Tibial nerve (tissue), 4 donors: Measurements from ENCODE around the gene HES4. TPM values are rescaled to one million over a fixed set of nuclear protein-coding genes. Genes with fewer than 3 reads are reported as not detected.
"Not testable (repeated sequence)": the region's sequence is repeated elsewhere in the genome, so short reads cannot be mapped to it uniquely, and the experiment has no call there.

Source experiments
- DNase-seq, 2 donors: peaks; one replicate each; pipeline ENCODE4 v3.0.0-alpha.2; 2019; ENCODE audit warnings: low spot score in 2 of 2
- H3K27ac ChIP-seq, 4 donors: fragments of 200-600 bp; sonication (generic) in 3 of 4; one replicate each; pipeline ENCODE4 v1.5.1; 2017 to 2019; ENCODE audit warnings: mild to moderate bottlenecking in 1 of 4
- H3K27me3 ChIP-seq, 2 donors: fragments of 200-600 bp; sonication (generic) in 1 of 2; one replicate each; pipeline versions ENCODE4 v1.5.1 to v1.6.0; 2017 to 2019
- H3K36me3 ChIP-seq, 3 donors: fragments of 200-600 bp; sonication (generic); one replicate each; pipeline ENCODE4 v1.5.1; 2018 to 2019
- H3K4me1 ChIP-seq, 4 donors: fragments of 200-600 bp; sonication (generic) in 3 of 4; one replicate each; pipeline ENCODE4 v1.5.1; 2017 to 2019
- H3K4me3 ChIP-seq, 4 donors: fragments of 200-600 bp; sonication (generic) in 3 of 4; one replicate each; pipeline ENCODE4 v1.5.1; 2017 to 2019; ENCODE audit warnings: mild to moderate bottlenecking in 1 of 4, moderate library complexity in 1 of 4
- H3K9me3 ChIP-seq, 4 donors: fragments of 200-600 bp; sonication (generic) in 3 of 4; one replicate each; pipeline ENCODE4 v1.5.1; 2017 to 2019
- CTCF ChIP-seq, 5 experiments: fragments of 200-600 bp in 3 of 5; fragments of 450-650 bp in 2 of 5; sonication (generic) in 3 of 5; IDR thresholded peaks; one replicate each; pipeline ENCODE4 v1.5.1; 2016 to 2019; ENCODE audit warnings: antibody characterized with exemption in 5 of 5, mild to moderate bottlenecking in 3 of 5, moderate library complexity in 2 of 5
- EP300 ChIP-seq, 2 donors: sonication (generic); formaldehyde crosslinking; IDR thresholded peaks; one replicate each; pipeline ENCODE4 v1.6.1; 2017; ENCODE audit warnings: antibody characterized with exemption in 2 of 2, mild to moderate bottlenecking in 1 of 2
- POLR2A ChIP-seq, 2 donors: fragments of 450-650 bp; IDR thresholded peaks; one replicate each; pipeline ENCODE4 v1.6.1; 2017; ENCODE audit warnings: antibody characterized with exemption in 2 of 2, mild to moderate bottlenecking in 2 of 2, moderate library complexity in 2 of 2
- WGBS, 2 donors: methylation state at CpG; one replicate each; pipeline ENCODE4 v1.1.5; 2018; 5-methylcytosine and 5-hydroxymethylcytosine counted together
- total RNA-seq, 4 donors: library from RNA; depleted of rRNA; stranded (reverse); fragments of >200 nt; gene quantifications; one replicate each; pipeline ENCODE4 v1.1.0, GENCODE V29; 2016

The HES4 gene
- total RNA-seq, 4 donors from 2014 or later = 26.9 to 70.8 (median 58.7) TPM

GRCh38 chr1:1031659-1032235 is 31.9 kb upstream of the HES4 start:
- H3K4me3 ChIP-seq = no peak overlapping the region
- peak overlapping the region in 1 of 4 donors; percentile 15 for H3K27ac ChIP-seq
- peaks cover 0 to 40% (median 24%) of the 10 kb centered on the region in 4 donors for H3K4me1 ChIP-seq
- 72 to 75% methylated on average over 11 of the region's 11 CpGs for WGBS, 2 donors
- no peak for TF ChIP-seq POLR2A (IDR thresholded peaks at IDR 0.05)
- TF ChIP-seq CTCF (IDR thresholded peaks at IDR 0.05) = no peak
- no peak for TF ChIP-seq EP300 (IDR thresholded peaks at IDR 0.05)
- peaks cover 0 to 26% of the 10 kb centered on the region in 2 donors for H3K27me3 ChIP-seq
- peaks cover 0 to 17% (median 0%) of the 10 kb centered on the region in 3 donors for H3K36me3 ChIP-seq
- no peak for DNase-seq
- no peaks in the 10 kb centered on the region for H3K9me3 ChIP-seq

- not testable (repeated sequence) for H3K4me3 ChIP-seq, H3K9me3 ChIP-seq, DNase-seq
- Histone ChIP-seq H3K27ac (peak overlapping the region in 1 of 4 donors; percentile 15), H3K27me3 (peaks cover 0 to 26% of the 10 kb centered on the region in 2 donors), H3K4me1 (peaks cover 0 to 42% (median 24%) of the 10 kb centered on the region in 4 donors), H3K36me3 (peaks cover 0 to 10% (median 0%) of the 10 kb centered on the region in 3 donors)
- 39 to 48% methylated on average over 4 to 6 of the region's 7 CpGs for WGBS, 2 donors
Observed at GRCh38 chr1:1030867-1031658, 31.2 kb upstream of the HES4 start.

- Histone ChIP-seq H3K27me3 (peaks cover 0 to 10% of the 10 kb centered on the region in 2 donors), H3K9me3 (no peaks in the 10 kb centered on the region), H3K27ac (no peak overlapping the region), H3K4me3 (no peak overlapping the region), H3K4me1 (peaks cover 0 to 46% (median 14%) of the 10 kb centered on the region in 4 donors), H3K36me3 (no peaks in the 10 kb centered on the region)
- no peak for TF ChIP-seq POLR2A (IDR thresholded peaks at IDR 0.05)
- no peak for TF ChIP-seq CTCF (IDR thresholded peaks at IDR 0.05)
- TF ChIP-seq EP300 (IDR thresholded peaks at IDR 0.05) = no peak
- WGBS, 2 donors = 70 to 86% methylated on average over 5 to 17 of the region's 17 CpGs
- DNase-seq = no peak
Observed at GRCh38 chr1:1027791-1028190, 27.9 kb upstream of the HES4 start.

- TF ChIP-seq CTCF (IDR thresholded peaks at IDR 0.05) (no peak), EP300 (IDR thresholded peaks at IDR 0.05) (no peak), POLR2A (IDR thresholded peaks at IDR 0.05) (no peak)
- 74 to 79% methylated on average over 5 to 21 of the region's 21 CpGs for WGBS, 2 donors
Observed at GRCh38 chr1:1026599-1027413, 26.9 kb upstream of the HES4 start.

GRCh38 chr1:1025730-1026129 is 25.8 kb upstream of the HES4 start:
- Histone ChIP-seq H3K4me1 (peaks cover 0 to 38% (median 13%) of the 10 kb centered on the region in 4 donors), H3K27me3 (no peaks in the 10 kb centered on the region), H3K9me3 (no peaks in the 10 kb centered on the region), H3K36me3 (no peaks in the 10 kb centered on the region), H3K4me3 (no peak overlapping the region), H3K27ac (no peak overlapping the region)
- no peak for DNase-seq
- TF ChIP-seq EP300 (IDR thresholded peaks at IDR 0.05) (no peak), POLR2A (IDR thresholded peaks at IDR 0.05) (no peak), CTCF (IDR thresholded peaks at IDR 0.05) (no peak)
- 54 to 71% methylated on average over 8 to 10 of the region's 10 CpGs for WGBS, 2 donors

More at GRCh38 chr1:1026599-1027413, 26.9 kb upstream of the HES4 start:
- Histone ChIP-seq H3K27ac (no peak overlapping the region), H3K27me3 (no peaks in the 10 kb centered on the region), H3K9me3 (no peaks in the 10 kb centered on the region), H3K4me1 (peaks cover 0 to 37% (median 8%) of the 10 kb centered on the region in 4 donors), H3K4me3 (no peak overlapping the region), H3K36me3 (no peaks in the 10 kb centered on the region)
- no peak for DNase-seq
